ENCODE results near the gene GARRE1.

- TF ChIP-seq CTCF (IDR thresholded peaks at IDR 0.05; ENCODE audit: borderline replicate concordance, extremely low read depth, low read length, poor library complexity, severe bottlenecking): no peak
- no peak for TF ChIP-seq EZH2 (IDR thresholded peaks at IDR 0.05; ENCODE audit: borderline replicate concordance, low read depth, low read length, severe bottlenecking)
Observed at GRCh38 chr19:34277244-34277643, 22.9 kb downstream of the GARRE1 start.
